Fibroblast of lung (primary cell): Measurements from ENCODE around the gene TTC9B. TPM values are rescaled to one million over a fixed set of nuclear protein-coding genes. Genes with fewer than 3 reads are reported as not detected.

Source experiments
- DNase-seq, 2 donors: peaks; one replicate each; pipeline versions ENCODE4 v3.0.0 to v3.0.0-alpha.2; 2010; ENCODE audit warnings: low read depth in 2 of 2
- H2AFZ ChIP-seq: 2 replicates; pipeline ENCODE4 v1.5.1; 2012; ENCODE audit warnings: low read length, control low read depth, inconsistent platforms
- H3K27ac ChIP-seq: 2 replicates; pipeline ENCODE4 v1.5.1; 2011; ENCODE audit warnings: low read length, control low read depth; ENCODE audit not compliant: insufficient read depth
- H3K27me3 ChIP-seq: 2 replicates; pipeline ENCODE4 v1.5.1; 2011; ENCODE audit warnings: mild to moderate bottlenecking, low read length; ENCODE audit not compliant: control insufficient read depth, insufficient read depth
- H3K36me3 ChIP-seq: 2 replicates; pipeline ENCODE4 v1.5.1; 2011; ENCODE audit warnings: low read length; ENCODE audit not compliant: control insufficient read depth, insufficient read depth
- H3K4me1 ChIP-seq: 2 replicates; pipeline ENCODE4 v1.5.1; 2011; ENCODE audit warnings: low read length; ENCODE audit not compliant: control insufficient read depth, insufficient read depth; ENCODE audit errors: extremely low read depth
- H3K4me2 ChIP-seq: 2 replicates; pipeline ENCODE4 v1.5.1; 2011; ENCODE audit warnings: low read length, control low read depth; ENCODE audit not compliant: insufficient read depth; ENCODE audit errors: extremely low read depth
- H3K4me3 ChIP-seq, 4 experiments: fragments of 200-600 bp in 1 of 4; sonication (generic) in 1 of 4; replicated peaks in 1 of 4; 2 replicates each; pipeline ENCODE4 v1.5.1; 2011 to 2016; ENCODE audit warnings: low read length in 4 of 4, low read depth in 3 of 4, mild to moderate bottlenecking in 3 of 4, control low read depth in 2 of 4, inconsistent platforms in 1 of 4, mixed read lengths in 1 of 4; ENCODE audit not compliant: insufficient read depth in 1 of 4; ENCODE audit errors: control extremely low read depth in 1 of 4
- H3K79me2 ChIP-seq: 2 replicates; pipeline ENCODE4 v1.5.1; 2012; ENCODE audit warnings: mild to moderate bottlenecking, low read length, inconsistent platforms; ENCODE audit not compliant: control insufficient read depth, insufficient read depth
- H3K9ac ChIP-seq: 2 replicates; pipeline ENCODE4 v1.5.1; 2011; ENCODE audit warnings: mild to moderate bottlenecking, low read length, control low read depth; ENCODE audit not compliant: insufficient read depth
- H3K9me3 ChIP-seq: 2 replicates; pipeline ENCODE4 v1.5.1; 2012; ENCODE audit warnings: low read depth, low read length; ENCODE audit not compliant: control insufficient read depth, insufficient read depth
- H4K20me1 ChIP-seq: 2 replicates; pipeline ENCODE4 v1.5.1; 2011; ENCODE audit warnings: low read length; ENCODE audit not compliant: control insufficient read depth, insufficient read depth; ENCODE audit errors: extremely low read depth
- CTCF ChIP-seq, 2 donors: IDR thresholded peaks in 1 of 2; conservative IDR thresholded peaks in 1 of 2; 1 replicate in 1 of 2; 2 replicates in 1 of 2; pipeline ENCODE4 v1.5.1; 2011 to 2012; ENCODE audit warnings: low read length in 2 of 2, control low read depth in 1 of 2, inconsistent platforms in 1 of 2, low read depth in 1 of 2, mild to moderate bottlenecking in 1 of 2
- EZH2 ChIP-seq: IDR thresholded peaks from 2 replicates; pipeline ENCODE4 v1.5.1; 2012; ENCODE audit warnings: low read length, control low read depth, mild to moderate bottlenecking; ENCODE audit errors: missing control alignments
- polyA plus RNA-seq, 2 donors: library from polyadenylated mRNA; depleted of rRNA in 1 of 2; stranded (reverse) in 1 of 2; unstranded in 1 of 2; fragments of >200 nt; gene quantifications; 2 replicates each; pipeline ENCODE4 v1.2.1, GENCODE V29; 2011 to 2012; ENCODE audit warnings: missing spikeins in 1 of 2
- total RNA-seq: library from RNA; depleted of rRNA; stranded (reverse); fragments of >200 nt; gene quantifications from 2 replicates; pipeline ENCODE4 v1.2.1, GENCODE V29; 2014

Gene TTC9B
- total and polyA plus RNA-seq, 2 donors (not counting 1 experiment from before 2014, with no cell fraction given): not detected

- no peaks in the 10 kb centered on the region for H4K20me1 ChIP-seq
- peaks cover 4% of the 10 kb centered on the region for H3K36me3 ChIP-seq
- no peak overlapping the region for H3K9ac ChIP-seq
- H3K4me1 ChIP-seq: no peaks in the 10 kb centered on the region
- H3K79me2 ChIP-seq: peaks cover 22% of the 10 kb centered on the region
- no peaks in the 10 kb centered on the region for H3K9me3 ChIP-seq
- H3K4me3 ChIP-seq: no peak overlapping the region
- TF ChIP-seq EZH2 (no peak), CTCF (conservative IDR thresholded peaks at IDR 0.05 in 1 of 2, IDR thresholded peaks at IDR 0.05 in 1 of 2; ENCODE audit: low read depth in 1 of 2, low read length in 2 of 2) (no peak)
- H3K4me2 ChIP-seq: no peak overlapping the region
- H2AFZ ChIP-seq: no peak overlapping the region
- no peak for DNase-seq
- H3K27me3 ChIP-seq: no peaks in the 10 kb centered on the region
- H3K27ac ChIP-seq: no peak overlapping the region
These were observed 43.4 kb upstream of the TTC9B start for GRCh38 chr19:40261631-40262030.

GRCh38 chr19:40257096-40257517 lies 38.9 kb upstream of the TTC9B start:
- H3K27ac ChIP-seq: no peak overlapping the region
- no peaks in the 10 kb centered on the region for H3K4me1 ChIP-seq
- no peak for DNase-seq
- no peak overlapping the region for H3K4me2 ChIP-seq
- TF ChIP-seq EZH2: no peak
- TF ChIP-seq CTCF (conservative IDR thresholded peaks at IDR 0.05 in 1 of 2, IDR thresholded peaks at IDR 0.05 in 1 of 2; ENCODE audit: low read depth in 1 of 2, low read length in 2 of 2): no peak
- H4K20me1 ChIP-seq: no peaks in the 10 kb centered on the region
- no peaks in the 10 kb centered on the region for H3K9me3 ChIP-seq
- no peaks in the 10 kb centered on the region for H3K27me3 ChIP-seq
- no peak overlapping the region for H3K4me3 ChIP-seq
- peaks cover 9% of the 10 kb centered on the region for H3K79me2 ChIP-seq
- H2AFZ ChIP-seq: no peak overlapping the region
- no peak overlapping the region for H3K9ac ChIP-seq
- peaks cover 13% of the 10 kb centered on the region for H3K36me3 ChIP-seq

- Histone ChIP-seq H3K4me3 (no peak overlapping the region), H3K4me2 (no peak overlapping the region), H3K27ac (no peak overlapping the region), H2AFZ (no peak overlapping the region), H3K9me3 (no peaks in the 10 kb centered on the region), H3K79me2 (peaks cover 11% of the 10 kb centered on the region), H3K4me1 (no peaks in the 10 kb centered on the region), H4K20me1 (peaks cover 2% of the 10 kb centered on the region), H3K36me3 (peaks cover 13% of the 10 kb centered on the region), H3K27me3 (no peaks in the 10 kb centered on the region), H3K9ac (no peak overlapping the region)
- no peak for DNase-seq
- TF ChIP-seq CTCF (conservative IDR thresholded peaks at IDR 0.05 in 1 of 2, IDR thresholded peaks at IDR 0.05 in 1 of 2; ENCODE audit: low read depth in 1 of 2, low read length in 2 of 2) (no peak), EZH2 (no peak)
These were observed 38.3 kb upstream of the TTC9B start for GRCh38 chr19:40256512-40256911.
